GM21526 (cell line): ENCODE measurements around the gene GAS6.

ENCODE experiments used
- ATAC-seq: cut with Tn5 transposase; IDR thresholded peaks from one replicate; pipeline ENCODE4 v1.9.1; 2021; ENCODE audit warnings: moderate library complexity; ENCODE audit not compliant: unreplicated experiment, low FRiP score

GAS6 gene

GRCh38 chr13:113854238-113855011 is 9.5 kb downstream of the GAS6 start:
- no peak for ATAC-seq

- no peak for ATAC-seq
Observed at GRCh38 chr13:113853518-113854237, 10.2 kb downstream of the GAS6 start.

- no peak for ATAC-seq
Observed at GRCh38 chr13:113852536-113853517, 11.0 kb downstream of the GAS6 start.

- no peak for ATAC-seq
Observed at GRCh38 chr13:113851826-113852535, 11.9 kb downstream of the GAS6 start.

- ATAC-seq: no peak
Observed at GRCh38 chr13:113851480-113851803, 12.4 kb downstream of the GAS6 start.

GRCh38 chr13:113850722-113851479 is 13.0 kb downstream of the GAS6 start:
- ATAC-seq: no peak

GRCh38 chr13:113849981-113850721 is 13.7 kb downstream of the GAS6 start:
- no peak for ATAC-seq

- no peak for ATAC-seq
Observed at GRCh38 chr13:113849546-113849945, 14.3 kb downstream of the GAS6 start.

GRCh38 chr13:113848431-113849260 is 15.2 kb downstream of the GAS6 start:
- ATAC-seq: no peak

GRCh38 chr13:113848020-113848419 is 15.9 kb downstream of the GAS6 start:
- ATAC-seq: no peak

- ATAC-seq: no peak
Observed at GRCh38 chr13:113846636-113847318, 17.1 kb downstream of the GAS6 start.

- ATAC-seq: no peak
Observed at GRCh38 chr13:113845723-113846635, 17.9 kb downstream of the GAS6 start.

GRCh38 chr13:113845055-113845454 is 18.8 kb downstream of the GAS6 start:
- no peak for ATAC-seq

GRCh38 chr13:113843864-113844556 is 19.9 kb downstream of the GAS6 start:
- no peak for ATAC-seq

GRCh38 chr13:113843063-113843654 is 20.7 kb downstream of the GAS6 start:
- ATAC-seq: no peak
